GM21717 (cell line): ENCODE measurements around the gene ALCAM.

Experiments
- ATAC-seq: cut with Tn5 transposase; IDR thresholded peaks from one replicate; pipeline ENCODE4 v1.9.1; 2021; ENCODE audit warnings: mild to moderate bottlenecking, moderate library complexity; ENCODE audit not compliant: unreplicated experiment

Gene ALCAM

GRCh38 chr3:105423397-105423796 lies 56.7 kb downstream of the ALCAM start:
- no peak for ATAC-seq

DNA sequence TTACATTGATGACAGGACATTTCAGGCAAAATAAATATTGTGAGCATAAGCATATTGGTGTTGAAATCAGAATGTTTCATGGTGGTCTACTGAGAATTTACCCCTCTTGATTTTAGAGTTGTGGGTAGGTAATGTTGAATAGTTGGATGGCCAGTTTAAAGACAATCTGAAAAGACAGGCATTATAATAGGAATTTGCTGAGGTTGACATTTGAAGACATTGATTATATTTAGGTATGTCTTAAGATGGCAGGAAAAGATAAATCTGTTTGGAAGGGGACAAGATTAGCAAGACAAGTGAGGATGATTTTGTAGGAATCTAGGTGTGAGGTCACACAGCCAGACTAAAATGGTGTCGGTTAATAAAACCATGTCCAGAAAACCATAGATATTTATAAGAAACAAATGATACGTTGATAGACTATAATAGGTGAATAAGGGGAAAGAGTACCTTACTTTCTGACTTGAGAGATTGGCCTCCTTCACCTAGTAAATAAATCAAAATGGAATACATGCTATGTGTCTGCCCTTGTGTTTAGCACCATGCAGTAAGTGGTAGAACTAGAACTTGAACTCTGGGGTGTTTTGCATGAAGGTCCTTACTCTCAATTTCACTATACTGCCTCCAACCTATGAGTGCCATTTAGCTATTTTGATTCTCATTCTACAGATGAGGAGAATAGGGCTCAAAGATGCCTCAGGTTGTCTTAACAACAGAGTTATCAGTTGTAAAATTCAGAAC lies 57.9 kb downstream of the ALCAM start:
- no peak for ATAC-seq

DNA sequence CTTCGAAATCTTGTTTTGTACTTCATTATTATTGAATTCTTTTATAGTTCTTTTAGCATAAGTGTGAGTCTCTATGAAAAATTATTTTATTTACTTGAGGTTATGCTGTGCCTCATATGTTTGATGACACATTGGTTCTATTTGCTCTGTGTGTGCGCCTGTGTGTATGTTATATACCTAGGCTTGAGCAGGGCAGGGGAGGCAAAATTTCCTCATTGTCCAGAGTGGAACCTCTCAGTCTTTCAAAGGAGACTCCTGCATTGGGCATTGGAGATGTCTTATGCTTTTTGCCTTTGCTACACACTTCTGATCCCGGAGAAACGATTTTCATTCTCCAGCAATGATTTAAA lies 58.4 kb downstream of the ALCAM start:
- ATAC-seq, result no peak

GRCh38 chr3:105427332-105427731 lies 60.6 kb downstream of the ALCAM start:
- ATAC-seq, result no peak

DNA sequence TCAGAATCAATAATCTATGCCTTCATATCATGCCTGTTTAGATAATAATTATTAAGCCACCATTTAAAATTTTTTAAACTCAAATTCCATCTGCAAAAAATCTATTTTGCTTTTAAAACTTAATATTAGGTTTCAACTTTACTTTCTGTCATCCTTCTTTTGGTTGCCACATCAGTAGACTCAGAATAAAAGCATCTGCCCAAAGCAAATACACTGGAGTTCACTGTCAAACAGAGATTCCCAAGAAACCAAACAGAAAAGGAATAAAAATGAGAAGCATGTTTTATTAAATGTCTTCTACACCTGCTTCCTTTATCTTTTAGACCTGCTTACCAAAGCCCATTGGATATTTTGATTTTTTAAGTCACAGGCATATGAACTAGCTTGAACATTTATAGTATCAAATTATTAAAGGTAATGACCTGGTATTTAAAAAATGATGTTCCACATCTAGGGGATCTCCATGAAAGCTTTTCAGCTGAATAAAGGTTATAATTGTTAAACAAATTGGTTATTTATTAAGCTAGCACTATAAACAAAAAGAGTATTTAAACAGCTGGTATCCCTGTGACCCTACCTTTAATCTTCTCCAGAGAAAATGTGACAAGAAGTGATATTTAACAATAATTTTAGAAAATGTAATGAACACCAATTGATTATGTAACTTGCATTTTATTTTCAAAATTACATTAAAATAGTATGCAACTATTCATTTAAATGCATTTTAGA lies 62.5 kb downstream of the ALCAM start:
- no peak for ATAC-seq

GRCh38 chr3:105430455-105430854 lies 63.7 kb downstream of the ALCAM start:
- ATAC-seq, result no peak

GRCh38 chr3:105431200-105431599 lies 64.5 kb downstream of the ALCAM start:
- no peak for ATAC-seq

GRCh38 chr3:105435277-105435676 lies 68.6 kb downstream of the ALCAM start:
- no peak for ATAC-seq

DNA sequence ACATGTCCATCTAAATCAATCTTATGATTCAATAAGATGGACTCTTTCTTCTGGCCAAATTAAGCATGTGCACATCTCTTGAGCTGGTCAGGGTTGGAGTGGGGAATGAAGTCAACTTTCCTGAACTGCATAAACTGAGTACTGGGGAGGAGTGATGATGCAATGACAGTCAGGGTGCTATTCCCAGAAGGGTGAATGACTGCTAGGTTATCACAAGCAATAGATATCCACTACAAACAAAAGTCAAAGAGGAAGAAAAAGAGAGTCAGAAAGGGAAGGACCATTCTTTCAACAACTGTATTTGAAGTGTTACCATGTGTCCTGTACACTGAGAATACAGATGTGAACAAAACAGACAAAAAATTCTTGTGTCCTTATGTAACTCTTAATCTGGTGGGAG lies 70.0 kb downstream of the ALCAM start:
- ATAC-seq, result no peak

DNA sequence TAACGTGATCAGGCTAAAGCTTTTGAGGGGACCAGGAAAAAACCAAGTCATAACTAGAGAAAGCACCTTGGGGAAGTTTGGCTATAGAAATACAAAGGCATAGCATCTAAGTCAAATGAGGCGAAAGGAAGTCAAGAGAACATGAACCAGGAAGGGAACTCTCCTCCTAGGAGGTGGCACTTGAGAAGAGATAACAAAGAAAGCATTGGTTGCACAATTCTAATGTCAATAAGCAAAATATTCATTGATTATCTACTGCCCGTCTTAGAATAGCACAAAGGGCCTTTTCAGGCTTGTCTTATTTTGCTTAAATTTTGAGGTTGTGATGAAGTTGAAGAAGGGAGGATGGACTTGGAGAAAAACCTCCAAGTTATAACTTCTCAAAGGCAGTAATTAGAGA lies 73.4 kb downstream of the ALCAM start:
- no peak for ATAC-seq

DNA sequence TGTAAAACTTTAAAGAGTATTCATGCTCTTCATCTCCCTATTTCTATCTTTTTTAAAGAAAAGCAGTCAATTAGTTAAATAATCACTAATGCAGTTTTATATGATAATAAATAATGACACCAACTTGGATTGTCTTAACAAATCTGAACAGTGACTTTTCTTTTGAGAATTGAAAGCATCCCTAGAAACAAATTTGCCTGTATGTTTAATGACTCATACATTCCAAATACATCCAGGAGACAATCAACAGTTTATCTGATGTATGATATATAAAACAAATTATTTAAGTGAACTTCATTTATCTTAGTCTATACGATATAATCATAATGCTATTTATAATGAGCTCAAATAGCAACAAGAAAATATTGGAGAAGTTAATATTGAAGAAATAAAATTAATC lies 78.0 kb downstream of the ALCAM start:
- ATAC-seq, result no peak

DNA sequence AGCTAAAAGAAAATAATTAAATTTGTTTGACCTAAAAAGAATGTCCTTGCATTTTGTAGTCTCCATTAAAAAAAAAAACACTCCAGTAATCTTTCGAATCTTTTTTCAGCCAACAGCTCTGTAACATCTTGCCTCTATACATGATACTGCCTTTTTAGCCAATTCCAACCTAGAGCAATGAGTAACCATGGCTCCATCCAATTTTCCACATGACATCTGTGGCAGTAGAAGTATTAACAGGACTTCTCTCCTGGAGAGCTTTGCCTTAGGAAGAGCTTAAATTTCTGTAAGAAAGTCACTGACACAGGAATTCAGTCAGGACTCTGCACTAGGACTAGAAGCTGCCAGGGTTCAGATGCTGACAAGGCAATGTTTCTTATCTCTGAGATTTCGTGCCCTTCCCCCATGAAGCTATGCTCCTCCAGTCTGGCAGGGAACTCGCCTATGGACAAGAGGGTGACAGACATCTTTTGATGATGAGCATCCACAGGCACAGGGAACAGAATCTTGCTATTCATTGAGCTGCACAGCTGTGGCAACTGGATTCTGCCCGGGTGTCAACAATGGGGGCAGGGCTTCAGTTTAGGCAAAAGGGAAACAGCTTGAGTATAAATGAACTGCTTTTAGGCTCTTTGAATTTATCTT lies 81.8 kb downstream of the ALCAM start:
- no peak for ATAC-seq

DNA sequence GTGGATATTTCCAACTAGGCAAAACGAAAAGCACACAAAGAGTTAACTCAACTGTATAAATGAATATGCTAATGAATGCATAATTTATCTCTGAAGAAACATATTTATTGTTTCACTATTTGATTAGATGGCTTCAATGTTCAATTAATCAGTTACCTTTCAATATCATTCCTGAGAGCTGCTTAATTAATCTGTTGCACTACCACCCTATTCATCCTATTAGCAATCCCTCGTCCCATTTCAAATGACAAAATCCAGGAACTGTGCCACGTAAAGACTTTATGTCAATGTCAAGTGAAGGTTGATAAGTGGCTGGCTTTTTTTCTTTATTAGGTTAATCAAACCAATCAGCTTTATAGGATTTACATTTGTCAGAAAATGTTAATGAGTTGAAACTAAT lies 82.7 kb downstream of the ALCAM start:
- ATAC-seq, result no peak

- ATAC-seq, result no peak
These were observed 89.3 kb downstream of the ALCAM start for GRCh38 chr3:105456017-105456416.

- ATAC-seq, result no peak
These were observed 92.0 kb downstream of the ALCAM start for GRCh38 chr3:105458518-105459215.

GRCh38 chr3:105459566-105460290 lies 93.0 kb downstream of the ALCAM start:
- no peak for ATAC-seq

GRCh38 chr3:105463620-105464019 lies 96.9 kb downstream of the ALCAM start:
- no peak for ATAC-seq

- no peak for ATAC-seq
These were observed 98.6 kb downstream of the ALCAM start for GRCh38 chr3:105465251-105465853.

- no peak for ATAC-seq
These were observed 99.4 kb downstream of the ALCAM start for GRCh38 chr3:105466072-105466471.
